Esophagus squamous epithelium (tissue), 5 donors: ENCODE results near the gene ARHGAP42. TPM values are rescaled to one million over a fixed set of nuclear protein-coding genes. Genes with fewer than 3 reads are reported as not detected.

Experiments
- DNase-seq: peaks from one replicate; lab custom pipeline; 2025; lab: John Stamatoyannopoulos, UW
- H3K27ac ChIP-seq, 4 donors: fragments of 200-600 bp; sonication (generic); one replicate each; pipeline ENCODE4 v1.5.1; 2016 to 2019; ENCODE audit warnings: mild to moderate bottlenecking in 1 of 4
- H3K27me3 ChIP-seq, 4 donors: fragments of 200-600 bp; sonication (generic); 1 replicate in 3 of 4; 2 replicates in 1 of 4; pipeline versions ENCODE4 v1.5.1 to v1.6.0; 2017 to 2021; ENCODE audit warnings: antibody characterized with exemption in 1 of 4
- H3K36me3 ChIP-seq, 3 donors: fragments of 200-600 bp; sonication (generic); one replicate each; pipeline ENCODE4 v1.5.1; 2016 to 2019
- H3K4me1 ChIP-seq, 3 donors: fragments of 200-600 bp; sonication (generic); one replicate each; pipeline ENCODE4 v1.5.1; 2017 to 2019
- H3K4me3 ChIP-seq, 4 donors: fragments of 200-600 bp; sonication (generic); 1 replicate in 3 of 4; 2 replicates in 1 of 4; pipeline ENCODE4 v1.5.1; 2016 to 2019; ENCODE audit warnings: mild to moderate bottlenecking in 2 of 4, moderate library complexity in 1 of 4
- H3K9me3 ChIP-seq, 3 donors: fragments of 200-600 bp; sonication (generic); one replicate each; pipeline ENCODE4 v1.5.1; 2016 to 2019
- CTCF ChIP-seq, 6 experiments: fragments of 450-650 bp in 4 of 6; fragments of 200-600 bp in 2 of 6; sonication (generic) in 2 of 6; IDR thresholded peaks; one replicate each; pipeline ENCODE4 v1.5.1; 2016 to 2019; ENCODE audit warnings: antibody characterized with exemption in 6 of 6, mild to moderate bottlenecking in 4 of 6, moderate library complexity in 4 of 6
- POLR2A ChIP-seq, 4 donors: fragments of 450-650 bp; IDR thresholded peaks; one replicate each; pipeline ENCODE4 v1.6.1; 2017; ENCODE audit warnings: antibody characterized with exemption in 4 of 4, mild to moderate bottlenecking in 4 of 4, moderate library complexity in 3 of 4
- WGBS, 2 donors: methylation state at CpG; one replicate each; pipeline ENCODE4 v1.1.5; 2018; 5-methylcytosine and 5-hydroxymethylcytosine counted together
- intact Hi-C: fragments of 100-400 bp; cut with DNase I; formaldehyde crosslinking; loops from one replicate; pipeline ENCODE4 v1.15.0; 2022
- total RNA-seq, 4 donors: library from RNA; depleted of rRNA; stranded (reverse); fragments of >200 nt; gene quantifications; one replicate each; pipeline ENCODE4 v1.1.0, GENCODE V29; 2016
- donor health status: DM: yes; HTN: yes; CAD: no.

ARHGAP42 gene
- total RNA-seq, 4 donors from 2014 or later, result 3.5 to 10.1 (median 6.4) TPM

GRCh38 chr11:100849009-100849900, 162.2 kb downstream of the ARHGAP42 start:
- no peak for DNase-seq
- TF ChIP-seq CTCF (IDR thresholded peaks at IDR 0.05) (no peak), POLR2A (IDR thresholded peaks at IDR 0.05) (no peak)
- peak overlapping the region in 1 of 4 donors; percentile 49 for H3K27ac ChIP-seq
- intact Hi-C loops, result no loop called here
- no peaks in the 10 kb centered on the region for H3K27me3 ChIP-seq
- H3K9me3 ChIP-seq, result no peaks in the 10 kb centered on the region
- no peaks in the 10 kb centered on the region for H3K36me3 ChIP-seq
- 29 to 44% methylated on average over 4 of the region's 4 CpGs for WGBS, 2 donors
- H3K4me3 ChIP-seq, result no peak overlapping the region
- H3K4me1 ChIP-seq, result peaks cover 0 to 10% (median 0%) of the 10 kb centered on the region in 3 donors

GRCh38 chr11:100849901-100850235, 162.8 kb downstream of the ARHGAP42 start:
- TF ChIP-seq CTCF (IDR thresholded peaks at IDR 0.05), result no peak
- Histone ChIP-seq H3K36me3 (no peaks in the 10 kb centered on the region), H3K9me3 (no peaks in the 10 kb centered on the region), H3K27ac (peak overlapping the region in 1 of 4 donors; percentile 49), H3K4me1 (peaks cover 0 to 10% (median 0%) of the 10 kb centered on the region in 3 donors), H3K4me3 (no peak overlapping the region), H3K27me3 (no peaks in the 10 kb centered on the region)
- intact Hi-C loops, result loop anchor here (10.0 kb wide), 1 partner anchor 165 kb away; the partner anchor contains the start of gene ARHGAP42
- WGBS, 2 donors, result 48 to 72% methylated on average over 4 of the region's 4 CpGs
- DNase-seq, result no peak

- intact Hi-C loops, result loop anchor here (10.0 kb wide), 1 partner anchor 166 kb away; the partner anchor contains the start of gene ARHGAP42
- 62 to 85% methylated on average over 4 of the region's 4 CpGs for WGBS, 2 donors
- no peaks in the 10 kb centered on the region for H3K9me3 ChIP-seq
- H3K27ac ChIP-seq, result no peak overlapping the region
- H3K4me3 ChIP-seq, result no peak overlapping the region
- peaks cover 0 to 10% (median 0%) of the 10 kb centered on the region in 3 donors for H3K4me1 ChIP-seq
- no peak for DNase-seq
- TF ChIP-seq CTCF (IDR thresholded peaks at IDR 0.05), result no peak
- TF ChIP-seq POLR2A (IDR thresholded peaks at IDR 0.05), result no peak
- H3K36me3 ChIP-seq, result no peaks in the 10 kb centered on the region
- no peaks in the 10 kb centered on the region for H3K27me3 ChIP-seq
These were observed 164.1 kb downstream of the ARHGAP42 start for GRCh38 chr11:100851147-100851546.

- H3K9me3 ChIP-seq, result no peaks in the 10 kb centered on the region
- no peak overlapping the region for H3K4me3 ChIP-seq
- WGBS, 2 donors, result 72 to 77% methylated on average over 3 to 5 of the region's 5 CpGs
- no peaks in the 10 kb centered on the region for H3K27me3 ChIP-seq
- H3K27ac ChIP-seq, result no peak overlapping the region
- peaks cover 0 to 10% (median 0%) of the 10 kb centered on the region in 3 donors for H3K4me1 ChIP-seq
- TF ChIP-seq CTCF (IDR thresholded peaks at IDR 0.05) (no peak), POLR2A (IDR thresholded peaks at IDR 0.05) (no peak)
- intact Hi-C loops, result loop anchor here (10.0 kb wide), 1 partner anchor 167 kb away; the partner anchor contains the start of gene ARHGAP42
- no peak for DNase-seq
- no peaks in the 10 kb centered on the region for H3K36me3 ChIP-seq
These were observed 164.6 kb downstream of the ARHGAP42 start for GRCh38 chr11:100851584-100852152.
